Natural killer cell (primary cell): ENCODE results near the gene PTRH1. TPM values are rescaled to one million over a fixed set of nuclear protein-coding genes. Genes with fewer than 3 reads are reported as not detected.
A peak's percentile ranks its signal among the peaks of the same experiment; 100 is the strongest.

Experiments
- ATAC-seq, 3 donors: fragments of 150-1000 bp in 2 of 3; fragments of 200-7000 bp in 1 of 3; cut with Tn5 transposase; 1 replicate in 1 of 3; 2 replicates in 2 of 3; pipeline ENCODE4 v1.10.0; 2021; ENCODE audit warnings: mild to moderate bottlenecking in 2 of 3, moderate library complexity in 2 of 3
- DNase-seq, 2 donors: peaks; one replicate each; pipeline versions ENCODE4 v3.0.0 to v3.0.0-alpha.2; 2013 to 2021; ENCODE audit warnings: mixed read lengths in 1 of 2
- H3K27ac ChIP-seq: one replicate; pipeline ENCODE4 v1.5.1; 2013; ENCODE audit warnings: mild to moderate bottlenecking, low read length
- H3K27me3 ChIP-seq: one replicate; pipeline ENCODE4 v1.6.1; 2013; ENCODE audit warnings: low read length; ENCODE audit not compliant: control insufficient read depth, insufficient read depth
- H3K36me3 ChIP-seq: one replicate; pipeline ENCODE4 v1.6.1; 2013; ENCODE audit warnings: low read length; ENCODE audit not compliant: control insufficient read depth, insufficient read depth
- H3K4me1 ChIP-seq: one replicate; pipeline ENCODE4 v1.6.1; 2013; ENCODE audit warnings: low read length; ENCODE audit not compliant: control insufficient read depth, insufficient read depth
- H3K4me3 ChIP-seq: one replicate; pipeline ENCODE4 v1.5.1; 2013; ENCODE audit warnings: low read length
- H3K9me3 ChIP-seq: one replicate; pipeline ENCODE4 v1.6.1; 2013; ENCODE audit warnings: low read length; ENCODE audit not compliant: control insufficient read depth, insufficient read depth
- H3K27ac Mint-ChIP-seq, 2 donors: one replicate each; pipeline ENCODE4 v1.8.0; 2022; ENCODE audit warnings: mild to moderate bottlenecking in 2 of 2, mixed read lengths in 2 of 2, moderate library complexity in 1 of 2
- H3K27me3 Mint-ChIP-seq, 2 donors: one replicate each; pipeline ENCODE4 v1.8.0; 2022; ENCODE audit warnings: low read depth in 2 of 2, mixed read lengths in 2 of 2
- H3K36me3 Mint-ChIP-seq: one replicate; pipeline ENCODE4 v1.8.0; 2022; ENCODE audit warnings: mixed read lengths
- H3K4me1 Mint-ChIP-seq, 2 donors: one replicate each; pipeline ENCODE4 v1.8.0; 2022; ENCODE audit warnings: mixed read lengths in 2 of 2
- H3K4me3 Mint-ChIP-seq: one replicate; pipeline ENCODE4 v1.8.0; 2022; ENCODE audit warnings: mild to moderate bottlenecking, moderate library complexity, mixed read lengths
- H3K9me3 Mint-ChIP-seq, 2 donors: one replicate each; pipeline ENCODE4 v1.8.0; 2022; ENCODE audit warnings: mixed read lengths in 2 of 2
- WGBS: methylation state at CpG from one replicate; pipeline ENCODE4 v1.1.7; 2013; ENCODE audit warnings: missing lambda C conversion rate; ENCODE audit not compliant: insufficient coverage; 5-methylcytosine and 5-hydroxymethylcytosine counted together
- intact Hi-C: fragments of 100-400 bp; cut with micrococcal nuclease; formaldehyde crosslinking; loops from one replicate; pipeline ENCODE4 v1.14.2; 2022
- total RNA-seq, 4 donors: library from RNA; stranded (reverse); fragments of 120-200 nt in 1 of 4; gene quantifications; one replicate each; pipeline versions ENCODE4 v1.2.3 to v1.2.4, GENCODE V29; 2013 to 2022
- TF ChIP-seq, protein P1 (sequence below): fragments of 200-600 bp; IDR thresholded peaks from one replicate; pipeline ENCODE4 v1.8.0; 2022; ENCODE audit warnings: antibody characterized with exemption

Gene PTRH1
- total RNA-seq, 3 donors from 2014 or later (not counting 1 experiment from before 2014, with no cell fraction given), result 6.9 to 11.5 (median 11.0) TPM

- peaks cover 14% of the 10 kb centered on the region for H3K4me1 ChIP-seq
- Mint-ChIP-seq H3K9me3 (no peaks in the 10 kb centered on the region), H3K36me3 (peaks cover 8% of the 10 kb centered on the region), H3K4me3 (no peak overlapping the region), H3K27ac (peak overlapping the region; percentile 64 to 67), H3K27me3 (no peaks in the 10 kb centered on the region), H3K4me1 (peaks cover 7% of the 10 kb centered on the region in 2 donors)
- no peak overlapping the region for H3K4me3 ChIP-seq
- DNase-seq (no peak), ATAC-seq (no peak)
- TF ChIP-seq, protein P1, sequence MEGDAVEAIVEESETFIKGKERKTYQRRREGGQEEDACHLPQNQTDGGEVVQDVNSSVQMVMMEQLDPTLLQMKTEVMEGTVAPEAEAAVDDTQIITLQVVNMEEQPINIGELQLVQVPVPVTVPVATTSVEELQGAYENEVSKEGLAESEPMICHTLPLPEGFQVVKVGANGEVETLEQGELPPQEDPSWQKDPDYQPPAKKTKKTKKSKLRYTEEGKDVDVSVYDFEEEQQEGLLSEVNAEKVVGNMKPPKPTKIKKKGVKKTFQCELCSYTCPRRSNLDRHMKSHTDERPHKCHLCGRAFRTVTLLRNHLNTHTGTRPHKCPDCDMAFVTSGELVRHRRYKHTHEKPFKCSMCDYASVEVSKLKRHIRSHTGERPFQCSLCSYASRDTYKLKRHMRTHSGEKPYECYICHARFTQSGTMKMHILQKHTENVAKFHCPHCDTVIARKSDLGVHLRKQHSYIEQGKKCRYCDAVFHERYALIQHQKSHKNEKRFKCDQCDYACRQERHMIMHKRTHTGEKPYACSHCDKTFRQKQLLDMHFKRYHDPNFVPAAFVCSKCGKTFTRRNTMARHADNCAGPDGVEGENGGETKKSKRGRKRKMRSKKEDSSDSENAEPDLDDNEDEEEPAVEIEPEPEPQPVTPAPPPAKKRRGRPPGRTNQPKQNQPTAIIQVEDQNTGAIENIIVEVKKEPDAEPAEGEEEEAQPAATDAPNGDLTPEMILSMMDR, result no peak
- no peaks in the 10 kb centered on the region for H3K9me3 ChIP-seq
- no peak overlapping the region for H3K27ac ChIP-seq
- intact Hi-C loops, result no loop called here
- WGBS, result 97% methylated on average over 33 of the region's 33 CpGs
- peaks cover 89% of the 10 kb centered on the region for H3K36me3 ChIP-seq
- no peaks in the 10 kb centered on the region for H3K27me3 ChIP-seq
Observed at GRCh38 chr9:127742435-127743088, 27.1 kb upstream of the PTRH1 start.

- ATAC-seq, result no peak
Observed at GRCh38 chr9:127741831-127742434, 26.5 kb upstream of the PTRH1 start.

DNA sequence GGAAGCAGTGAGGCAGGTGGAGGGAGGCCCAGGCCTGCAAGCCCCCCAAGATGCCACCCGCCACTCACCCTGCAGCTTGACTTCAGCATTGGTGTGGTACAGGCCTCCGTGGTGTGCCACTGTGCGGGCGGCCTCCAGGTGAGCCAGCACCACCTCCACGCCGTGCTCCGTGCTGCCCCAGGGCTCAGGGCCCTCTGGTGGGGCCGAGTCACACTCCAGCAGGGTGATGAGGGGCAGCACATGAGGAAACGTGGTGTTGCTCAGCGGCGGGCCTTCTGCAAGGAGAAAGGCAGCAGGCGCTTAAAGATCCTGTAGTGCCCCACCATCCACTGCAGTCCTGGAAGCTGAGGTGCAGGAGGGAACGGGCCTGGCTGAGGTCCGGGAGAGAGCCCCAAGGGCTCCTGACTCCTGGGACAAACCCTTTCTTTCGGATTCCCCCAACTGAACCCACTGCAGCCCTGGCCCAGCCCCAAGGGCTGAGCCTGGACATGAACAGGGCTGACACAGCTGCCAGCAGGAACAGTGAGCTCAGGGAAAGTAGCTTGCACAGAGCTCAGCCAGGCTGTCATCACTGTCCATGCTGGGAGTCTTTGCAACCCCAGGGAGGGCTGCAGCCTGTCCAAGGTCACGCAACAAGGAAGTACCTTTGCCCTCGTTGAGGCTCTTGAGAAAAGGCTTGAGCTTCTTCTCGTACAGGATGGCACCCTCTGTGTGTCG is 24.3 kb upstream of the PTRH1 start:
- Histone ChIP-seq H3K4me3 (no peak overlapping the region), H3K27ac (no peak overlapping the region), H3K4me1 (peaks cover 10% of the 10 kb centered on the region), H3K9me3 (no peaks in the 10 kb centered on the region), H3K27me3 (no peaks in the 10 kb centered on the region), H3K36me3 (peaks cover 65% of the 10 kb centered on the region)
- peaks cover 8% of the 10 kb centered on the region for H3K36me3 Mint-ChIP-seq
- H3K27me3 Mint-ChIP-seq, result no peaks in the 10 kb centered on the region
- H3K4me1 Mint-ChIP-seq, result peaks cover 5 to 14% of the 10 kb centered on the region in 2 donors
- WGBS, result 97% methylated on average over 19 of the region's 19 CpGs
- H3K27ac Mint-ChIP-seq, result peak overlapping the region in 1 of 2 donors; percentile 93
- DNase-seq (no peak), ATAC-seq (no peak)
- TF ChIP-seq, protein P1, result no peak
- H3K9me3 Mint-ChIP-seq, result no peaks in the 10 kb centered on the region
- intact Hi-C loops, result loop anchor here (5.0 to 10.0 kb wide), 2 partner anchors 125 to 183 kb away; partner anchors contain the start of gene STXBP1
- H3K4me3 Mint-ChIP-seq, result no peak overlapping the region

More at GRCh38 chr9:127741831-127742434, 26.5 kb upstream of the PTRH1 start:
- Mint-ChIP-seq H3K4me3 (no peak overlapping the region), H3K27ac (peak overlapping the region; percentile 64 to 67), H3K9me3 (no peaks in the 10 kb centered on the region), H3K36me3 (peaks cover 8% of the 10 kb centered on the region), H3K27me3 (no peaks in the 10 kb centered on the region), H3K4me1 (peaks cover under 1% of the 10 kb centered on the region in 2 donors)
- no peak overlapping the region for H3K27ac ChIP-seq
- WGBS, result 96% methylated on average over 38 of the region's 38 CpGs
- TF ChIP-seq, protein P1, result no peak
- no peaks in the 10 kb centered on the region for H3K27me3 ChIP-seq
- DNase-seq, result no peak
- intact Hi-C loops, result no loop called here
- H3K4me1 ChIP-seq, result peaks cover 9% of the 10 kb centered on the region
- H3K4me3 ChIP-seq, result no peak overlapping the region
- H3K9me3 ChIP-seq, result no peaks in the 10 kb centered on the region
- H3K36me3 ChIP-seq, result peaks cover 84% of the 10 kb centered on the region
